ENCODE data around the gene POPDC2. TPM values are rescaled to one million over a fixed set of nuclear protein-coding genes. Genes with fewer than 3 reads are reported as not detected.
"Not testable (repeated sequence)": the region's sequence is repeated elsewhere in the genome, so short reads cannot be mapped to it uniquely, and the experiment has no call there.

Gene POPDC2
- total RNA-seq (2014; rRNA removed; shearing (Covaris generic)): 0.10 TPM in 1 of 2 replicates, not detected in the other

- Histone ChIP-seq H3K9me3 (replicated peaks) (no peaks in the 10 kb centered on the region), H3K4me3 (no peak within 1 kb of the TSS), H3K27ac (no peak within 1 kb of the TSS), H3K36me3 (no peaks in the 10 kb centered on the region), H3K4me1 (peaks cover 20% of the 10 kb centered on the region), H3K27me3 (no peaks in the 10 kb centered on the region)
- DNase-seq: no peak
These were observed at the start of gene POPDC2 for GRCh38 chr3:119660474-119661440. TSS of gene POPDC2 (minus strand) at chr3:119660589. CDS start at chr3:119660423, 166 bp downstream.

GRCh38 chr3:119703820-119704531 lies 43.6 kb upstream of the POPDC2 start:
- 0 out of 2 replicates have a peak, but pooled peaks cover 2% of the 10 kb centered on the region for H3K9me3 ChIP-seq (replicated peaks)
- H3K27me3 ChIP-seq: no peaks in the 10 kb centered on the region
- H3K4me1 ChIP-seq: peaks cover 2% of the 10 kb centered on the region; the same call in 1 of the 2 replicates
- H3K27ac ChIP-seq: no peak overlapping the region
- no peaks in the 10 kb centered on the region for H3K36me3 ChIP-seq
- DNase-seq: no peak
- no peak overlapping the region for H3K4me3 ChIP-seq

- H3K27ac ChIP-seq: no peak within 1 kb of the TSS
These were observed 42.4 kb upstream of the POPDC2 start, which contains the start of gene CFAP91 for GRCh38 chr3:119702530-119703527. TSS of gene CFAP91 (plus strand) at chr3:119703022. CDS start at chr3:119703099, 77 bp downstream.

GRCh38 chr3:119700920-119701734 lies 40.7 kb upstream of the POPDC2 start:
- Histone ChIP-seq H3K9me3 (replicated peaks) (0 out of 2 replicates have a peak, but pooled peaks cover 2% of the 10 kb centered on the region), H3K4me1 (no peaks in the 10 kb centered on the region), H3K27ac (no peak overlapping the region)

More at GRCh38 chr3:119702530-119703527, 42.4 kb upstream of the POPDC2 start, which contains the start of gene CFAP91:
- Histone ChIP-seq H3K4me1 (peaks cover 2% of the 10 kb centered on the region; the same call in 1 of the 2 replicates), H3K9me3 (replicated peaks) (0 out of 2 replicates have a peak, but pooled peaks cover 2% of the 10 kb centered on the region), H3K36me3 (no peaks in the 10 kb centered on the region), H3K27me3 (no peaks in the 10 kb centered on the region), H3K4me3 (no peak within 1 kb of the TSS)
- DNase-seq: no peak

GRCh38 chr3:119700269-119700919 lies 40.0 kb upstream of the POPDC2 start:
- Histone ChIP-seq H3K4me3 (no peak overlapping the region), H3K36me3 (no peaks in the 10 kb centered on the region), H3K27me3 (no peaks in the 10 kb centered on the region), H3K27ac (no peak overlapping the region), H3K9me3 (replicated peaks) (0 out of 2 replicates have a peak, but pooled peaks cover 2% of the 10 kb centered on the region), H3K4me1 (no peaks in the 10 kb centered on the region)
- DNase-seq: no peak

More at GRCh38 chr3:119700920-119701734, 40.7 kb upstream of the POPDC2 start:
- Histone ChIP-seq H3K36me3 (no peaks in the 10 kb centered on the region), H3K4me3 (no peak overlapping the region), H3K27me3 (no peaks in the 10 kb centered on the region)
- DNase-seq: no peak

- no peak for DNase-seq
- no peak overlapping the region for H3K4me3 ChIP-seq
- H3K27ac ChIP-seq: no peak overlapping the region
- no peaks in the 10 kb centered on the region for H3K4me1 ChIP-seq
- 0 out of 2 replicates have a peak, but pooled peaks cover 2% of the 10 kb centered on the region for H3K9me3 ChIP-seq (replicated peaks)
- H3K36me3 ChIP-seq: no peaks in the 10 kb centered on the region
- H3K27me3 ChIP-seq: no peaks in the 10 kb centered on the region
These were observed 37.0 kb upstream of the POPDC2 start for GRCh38 chr3:119697394-119697793.

GRCh38 chr3:119695480-119695879 lies 35.1 kb upstream of the POPDC2 start:
- H3K27ac ChIP-seq: no peak overlapping the region
- H3K4me3 ChIP-seq: no peak overlapping the region
- no peaks in the 10 kb centered on the region for H3K4me1 ChIP-seq
- H3K9me3 ChIP-seq (replicated peaks): no peaks in the 10 kb centered on the region
- H3K36me3 ChIP-seq: no peaks in the 10 kb centered on the region
- DNase-seq: peak in 1 of 2 experiments; percentile 36
- H3K27me3 ChIP-seq: no peaks in the 10 kb centered on the region

GRCh38 chr3:119690043-119690656 lies 29.8 kb upstream of the POPDC2 start:
- no peaks in the 10 kb centered on the region for H3K4me1 ChIP-seq
- no peaks in the 10 kb centered on the region for H3K9me3 ChIP-seq (replicated peaks)
- H3K27ac ChIP-seq: no peak overlapping the region
- no peaks in the 10 kb centered on the region for H3K27me3 ChIP-seq
- peak in 1 of 2 experiments; percentile 60 for DNase-seq
- H3K4me3 ChIP-seq: no peak overlapping the region
- no peaks in the 10 kb centered on the region for H3K36me3 ChIP-seq

GRCh38 chr3:119683421-119683820 lies 23.0 kb upstream of the POPDC2 start:
- DNase-seq: no peak
- Histone ChIP-seq H3K9me3 (replicated peaks) (0 out of 2 replicates have a peak, but pooled peaks cover 2% of the 10 kb centered on the region), H3K27ac (no peak overlapping the region), H3K4me1 (no peaks in the 10 kb centered on the region), H3K4me3 (no peak overlapping the region), H3K27me3 (no peaks in the 10 kb centered on the region), H3K36me3 (no peaks in the 10 kb centered on the region)

GRCh38 chr3:119681279-119681678 lies 20.9 kb upstream of the POPDC2 start:
- 0 out of 2 replicates have a peak, but pooled peaks cover 2% of the 10 kb centered on the region for H3K9me3 ChIP-seq (replicated peaks)
- no peak overlapping the region for H3K4me3 ChIP-seq
- 0 out of 2 replicates have a peak, but pooled peaks cover 3% of the 10 kb centered on the region for H3K4me1 ChIP-seq
- H3K27ac ChIP-seq: no peak overlapping the region
- no peaks in the 10 kb centered on the region for H3K36me3 ChIP-seq
- H3K27me3 ChIP-seq: no peaks in the 10 kb centered on the region
- peak; percentile 6 to 53 for DNase-seq

GRCh38 chr3:119679874-119680273 lies 19.5 kb upstream of the POPDC2 start:
- 0 out of 2 replicates have a peak, but pooled peaks cover 2% of the 10 kb centered on the region for H3K9me3 ChIP-seq (replicated peaks)
- H3K36me3 ChIP-seq: peaks cover 4% of the 10 kb centered on the region; the same call in 1 of the 2 replicates
- no peak for DNase-seq
- H3K4me3 ChIP-seq: no peak overlapping the region
- H3K27me3 ChIP-seq: no peaks in the 10 kb centered on the region
- H3K27ac ChIP-seq: no peak overlapping the region
- H3K4me1 ChIP-seq: peaks cover 10% of the 10 kb centered on the region

- not testable (repeated sequence) for DNase-seq; H3K4me3 ChIP-seq; H3K9me3 ChIP-seq (replicated peaks); H3K27ac ChIP-seq; H3K27me3 ChIP-seq
- H3K4me1 ChIP-seq: peaks cover 10% of the 10 kb centered on the region
- peaks cover 11% of the 10 kb centered on the region; the same call in 1 of the 2 replicates for H3K36me3 ChIP-seq
These were observed 17.8 kb upstream of the POPDC2 start for GRCh38 chr3:119678209-119678608.

Measured in SJCRH30 (cell line).